Esophagus squamous epithelium (tissue), 5 donors: ENCODE measurements around the gene ASXL3. TPM values are rescaled to one million over a fixed set of nuclear protein-coding genes. Genes with fewer than 3 reads are reported as not detected.

Experiments used
- DNase-seq: peaks from one replicate; lab custom pipeline; 2025; lab: John Stamatoyannopoulos, UW
- H3K27ac ChIP-seq, 4 donors: fragments of 200-600 bp; sonication (generic); one replicate each; pipeline ENCODE4 v1.5.1; 2016 to 2019; ENCODE audit warnings: mild to moderate bottlenecking in 1 of 4
- H3K27me3 ChIP-seq, 4 donors: fragments of 200-600 bp; sonication (generic); 1 replicate in 3 of 4; 2 replicates in 1 of 4; pipeline versions ENCODE4 v1.5.1 to v1.6.0; 2017 to 2021; ENCODE audit warnings: antibody characterized with exemption in 1 of 4
- H3K36me3 ChIP-seq, 3 donors: fragments of 200-600 bp; sonication (generic); one replicate each; pipeline ENCODE4 v1.5.1; 2016 to 2019
- H3K4me1 ChIP-seq, 3 donors: fragments of 200-600 bp; sonication (generic); one replicate each; pipeline ENCODE4 v1.5.1; 2017 to 2019
- H3K4me3 ChIP-seq, 4 donors: fragments of 200-600 bp; sonication (generic); 1 replicate in 3 of 4; 2 replicates in 1 of 4; pipeline ENCODE4 v1.5.1; 2016 to 2019; ENCODE audit warnings: mild to moderate bottlenecking in 2 of 4, moderate library complexity in 1 of 4
- H3K9me3 ChIP-seq, 3 donors: fragments of 200-600 bp; sonication (generic); one replicate each; pipeline ENCODE4 v1.5.1; 2016 to 2019
- POLR2A ChIP-seq, 4 donors: fragments of 450-650 bp; IDR thresholded peaks; one replicate each; pipeline ENCODE4 v1.6.1; 2017; ENCODE audit warnings: antibody characterized with exemption in 4 of 4, mild to moderate bottlenecking in 4 of 4, moderate library complexity in 3 of 4
- WGBS, 2 donors: methylation state at CpG; one replicate each; pipeline ENCODE4 v1.1.5; 2018; 5-methylcytosine and 5-hydroxymethylcytosine counted together
- intact Hi-C: fragments of 100-400 bp; cut with DNase I; formaldehyde crosslinking; loops from one replicate; pipeline ENCODE4 v1.15.0; 2022
- total RNA-seq, 4 donors: library from RNA; depleted of rRNA; stranded (reverse); fragments of >200 nt; gene quantifications; one replicate each; pipeline ENCODE4 v1.1.0, GENCODE V29; 2016
- TF ChIP-seq, protein P1 (sequence below), 6 experiments: fragments of 450-650 bp in 4 of 6; fragments of 200-600 bp in 2 of 6; sonication (generic) in 2 of 6; IDR thresholded peaks; one replicate each; pipeline ENCODE4 v1.5.1; 2016 to 2019; ENCODE audit warnings: antibody characterized with exemption in 6 of 6, mild to moderate bottlenecking in 4 of 6, moderate library complexity in 4 of 6
- donor health status: DM: yes; HTN: yes; CAD: no.

The ASXL3 gene
- total RNA-seq, 4 donors from 2014 or later, result 0.18 to 0.57 (median 0.18) TPM; not detected in 1

DNA sequence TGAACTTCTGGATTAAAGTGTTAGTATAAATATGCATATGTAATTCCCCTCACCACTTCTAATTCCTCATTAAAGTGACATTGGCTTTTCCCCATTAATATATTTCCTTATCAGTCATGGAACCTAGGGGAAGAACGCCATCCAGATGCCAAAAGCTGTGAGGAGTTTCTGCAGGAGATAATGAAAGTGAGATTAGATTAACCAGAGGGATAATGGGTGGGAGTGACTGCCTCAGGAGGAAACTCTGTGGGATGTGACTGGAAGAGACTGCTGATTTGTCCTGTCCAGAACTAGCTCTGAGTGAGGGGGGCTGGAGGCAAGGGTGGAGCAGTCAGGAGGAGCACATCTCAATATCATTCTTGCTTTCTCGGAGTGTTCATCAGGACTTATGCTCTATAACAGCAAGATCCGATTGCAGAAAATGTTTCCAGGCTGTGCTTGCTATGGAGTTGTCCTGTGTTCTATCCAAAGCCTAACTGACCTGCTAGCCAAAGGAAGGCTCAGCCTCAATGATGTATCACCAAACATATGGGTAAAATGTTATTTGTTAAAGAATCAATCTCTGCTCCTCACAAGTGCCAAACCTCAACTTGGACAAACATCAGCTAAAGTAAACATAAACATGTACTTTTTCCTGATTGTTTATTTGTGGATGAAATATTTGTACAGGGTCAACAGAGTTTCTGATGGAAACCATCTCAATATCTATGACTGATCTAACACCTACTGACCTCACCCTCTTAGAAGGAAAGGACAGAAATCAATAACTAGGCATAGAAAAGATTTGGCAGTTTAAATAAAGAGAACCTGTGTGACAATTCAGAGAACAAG lies 118.5 kb downstream of the ASXL3 start:
- TF ChIP-seq, protein P1, sequence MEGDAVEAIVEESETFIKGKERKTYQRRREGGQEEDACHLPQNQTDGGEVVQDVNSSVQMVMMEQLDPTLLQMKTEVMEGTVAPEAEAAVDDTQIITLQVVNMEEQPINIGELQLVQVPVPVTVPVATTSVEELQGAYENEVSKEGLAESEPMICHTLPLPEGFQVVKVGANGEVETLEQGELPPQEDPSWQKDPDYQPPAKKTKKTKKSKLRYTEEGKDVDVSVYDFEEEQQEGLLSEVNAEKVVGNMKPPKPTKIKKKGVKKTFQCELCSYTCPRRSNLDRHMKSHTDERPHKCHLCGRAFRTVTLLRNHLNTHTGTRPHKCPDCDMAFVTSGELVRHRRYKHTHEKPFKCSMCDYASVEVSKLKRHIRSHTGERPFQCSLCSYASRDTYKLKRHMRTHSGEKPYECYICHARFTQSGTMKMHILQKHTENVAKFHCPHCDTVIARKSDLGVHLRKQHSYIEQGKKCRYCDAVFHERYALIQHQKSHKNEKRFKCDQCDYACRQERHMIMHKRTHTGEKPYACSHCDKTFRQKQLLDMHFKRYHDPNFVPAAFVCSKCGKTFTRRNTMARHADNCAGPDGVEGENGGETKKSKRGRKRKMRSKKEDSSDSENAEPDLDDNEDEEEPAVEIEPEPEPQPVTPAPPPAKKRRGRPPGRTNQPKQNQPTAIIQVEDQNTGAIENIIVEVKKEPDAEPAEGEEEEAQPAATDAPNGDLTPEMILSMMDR (IDR thresholded peaks at IDR 0.05), result no peak
- no peak for TF ChIP-seq POLR2A (IDR thresholded peaks at IDR 0.05)
- H3K36me3 ChIP-seq, result no peaks in the 10 kb centered on the region
- intact Hi-C loops, result no loop called here
- no peak overlapping the region for H3K4me3 ChIP-seq
- H3K4me1 ChIP-seq, result no peaks in the 10 kb centered on the region
- H3K9me3 ChIP-seq, result no peaks in the 10 kb centered on the region
- 60 to 65% methylated on average over 2 to 3 of the region's 3 CpGs for WGBS, 2 donors
- no peaks in the 10 kb centered on the region for H3K27me3 ChIP-seq
- DNase-seq, result no peak
- no peak overlapping the region for H3K27ac ChIP-seq

DNA sequence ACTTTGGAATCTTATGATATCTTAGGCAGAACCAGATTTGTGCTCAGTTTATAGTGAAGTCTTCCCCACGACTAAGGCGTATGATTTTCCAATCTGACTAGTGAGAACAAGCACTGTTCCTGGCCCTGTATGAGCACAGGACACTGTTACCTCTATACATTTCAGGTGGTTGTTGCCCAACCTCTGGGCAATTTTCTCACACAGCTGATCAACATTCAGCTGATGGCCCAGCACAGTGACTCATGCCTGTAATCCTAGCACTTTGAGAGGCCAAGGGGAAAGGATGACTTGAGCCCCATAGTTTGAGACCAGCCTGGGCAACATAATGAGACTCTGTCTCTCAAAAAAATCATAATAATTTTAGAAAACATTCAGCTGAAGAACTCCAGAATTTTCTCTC lies 119.5 kb downstream of the ASXL3 start:
- no peaks in the 10 kb centered on the region for H3K36me3 ChIP-seq
- H3K27me3 ChIP-seq, result no peaks in the 10 kb centered on the region
- H3K4me1 ChIP-seq, result no peaks in the 10 kb centered on the region
- TF ChIP-seq POLR2A (IDR thresholded peaks at IDR 0.05), result no peak
- TF ChIP-seq, protein P1 (IDR thresholded peaks at IDR 0.05), result no peak
- H3K4me3 ChIP-seq, result no peak overlapping the region
- intact Hi-C loops, result no loop called here
- no peaks in the 10 kb centered on the region for H3K9me3 ChIP-seq
- 40 to 41% methylated on average over 2 of the region's 2 CpGs for WGBS, 2 donors
- H3K27ac ChIP-seq, result no peak overlapping the region
- no peak for DNase-seq

DNA sequence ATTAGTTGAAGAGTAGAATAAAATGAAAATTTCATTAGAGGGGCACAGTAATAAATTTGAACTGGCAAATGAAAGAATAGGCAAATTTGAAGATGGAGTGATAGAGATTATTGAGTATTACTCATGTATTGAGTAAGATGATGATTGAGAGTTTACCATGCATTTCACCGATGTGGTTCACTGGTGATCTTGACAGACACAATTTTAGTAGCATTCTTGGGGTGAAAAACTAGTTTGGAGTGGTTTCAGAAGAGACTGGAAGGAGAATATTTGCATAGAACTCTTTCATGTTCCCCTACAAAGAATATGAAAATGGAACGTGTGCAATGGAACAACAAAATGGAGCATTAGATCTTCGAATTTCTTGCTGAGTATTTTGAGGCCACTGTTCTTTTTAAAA lies 121.4 kb downstream of the ASXL3 start:
- H3K9me3 ChIP-seq, result no peaks in the 10 kb centered on the region
- H3K36me3 ChIP-seq, result no peaks in the 10 kb centered on the region
- TF ChIP-seq, protein P1 (IDR thresholded peaks at IDR 0.05), result no peak
- no peak for TF ChIP-seq POLR2A (IDR thresholded peaks at IDR 0.05)
- H3K27ac ChIP-seq, result no peak overlapping the region
- intact Hi-C loops, result no loop called here
- H3K4me1 ChIP-seq, result no peaks in the 10 kb centered on the region
- WGBS, 2 donors, result 73 to 76% methylated on average over 3 of the region's 3 CpGs
- no peak overlapping the region for H3K4me3 ChIP-seq
- no peaks in the 10 kb centered on the region for H3K27me3 ChIP-seq
- no peak for DNase-seq

DNA sequence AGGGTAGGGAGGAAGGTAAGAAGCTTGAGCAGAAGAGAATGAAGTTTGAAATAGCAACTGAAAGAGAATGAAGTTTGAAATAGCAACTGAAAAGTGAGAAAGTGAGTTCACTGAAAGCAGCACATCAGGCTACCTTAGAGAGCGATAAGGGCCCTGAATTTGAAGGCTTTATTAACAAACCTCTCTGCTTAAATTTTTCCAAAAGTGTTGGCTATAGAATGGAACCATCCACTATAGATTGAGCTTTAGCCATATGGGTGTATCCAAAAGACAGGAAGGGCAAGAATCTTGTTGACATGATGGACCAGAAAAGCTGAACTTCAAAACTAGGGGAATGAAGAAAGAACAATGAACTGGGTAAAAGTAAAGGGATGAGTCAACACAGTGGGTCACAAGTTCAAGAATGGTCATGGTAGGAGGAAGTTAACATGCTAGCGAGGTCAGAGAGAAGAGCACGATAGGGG lies 122.5 kb downstream of the ASXL3 start:
- no peaks in the 10 kb centered on the region for H3K36me3 ChIP-seq
- H3K9me3 ChIP-seq, result no peaks in the 10 kb centered on the region
- 85 to 91% methylated on average over 3 of the region's 3 CpGs for WGBS, 2 donors
- no peak overlapping the region for H3K4me3 ChIP-seq
- H3K27me3 ChIP-seq, result no peaks in the 10 kb centered on the region
- intact Hi-C loops, result no loop called here
- no peak for TF ChIP-seq POLR2A (IDR thresholded peaks at IDR 0.05)
- TF ChIP-seq, protein P1 (IDR thresholded peaks at IDR 0.05), result no peak
- H3K4me1 ChIP-seq, result no peaks in the 10 kb centered on the region
- DNase-seq, result no peak
- no peak overlapping the region for H3K27ac ChIP-seq

DNA sequence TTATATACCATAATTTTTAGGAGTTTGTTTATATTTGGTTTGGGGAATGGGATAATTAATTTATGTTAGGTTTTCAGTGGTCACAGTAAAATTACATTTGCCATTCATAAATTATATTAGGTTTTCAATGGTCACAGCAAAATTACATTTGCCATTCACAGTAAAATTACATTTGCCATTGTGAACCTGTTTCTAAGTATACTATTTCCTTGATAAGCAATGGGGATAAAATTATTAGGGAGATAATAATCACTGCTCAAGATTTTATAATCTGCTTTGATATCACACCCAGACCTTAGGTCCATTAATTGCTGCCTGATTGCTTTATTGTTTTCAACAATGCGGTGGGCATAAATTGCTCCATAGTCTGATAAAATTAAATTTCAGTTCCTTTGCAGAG lies 124.6 kb downstream of the ASXL3 start:
- no peak overlapping the region for H3K27ac ChIP-seq
- TF ChIP-seq, protein P1 (IDR thresholded peaks at IDR 0.05), result no peak
- no peak for TF ChIP-seq POLR2A (IDR thresholded peaks at IDR 0.05)
- no peak overlapping the region for H3K4me3 ChIP-seq
- no peaks in the 10 kb centered on the region for H3K9me3 ChIP-seq
- no peaks in the 10 kb centered on the region for H3K36me3 ChIP-seq
- intact Hi-C loops, result no loop called here
- WGBS, 2 donors, result 97 to 100% methylated on average over 1 of the region's 1 CpG
- no peaks in the 10 kb centered on the region for H3K4me1 ChIP-seq
- no peak for DNase-seq
- no peaks in the 10 kb centered on the region for H3K27me3 ChIP-seq
